H1 (cell line): ENCODE data around the gene SCART1. TPM values are rescaled to one million over a fixed set of nuclear protein-coding genes. Genes with fewer than 3 reads are reported as not detected.
"Not testable (repeated sequence)": the region's sequence is repeated elsewhere in the genome, so short reads cannot be mapped to it uniquely, and the experiment has no call there.

Source experiments
- CTCF ChIA-PET: fragments of 300-600 bp; sonication (Branson Sonifier 250); formaldehyde crosslinking; loops from one replicate; lab custom pipeline; 2021; ENCODE audit not compliant: partially characterized antibody; lab: Charles Lee
- POLR2A ChIA-PET: fragments of 300-600 bp; sonication (Branson Sonifier 250); formaldehyde crosslinking; loops from one replicate; lab custom pipeline; 2021; ENCODE audit warnings: inconsistent platforms; ENCODE audit not compliant: partially characterized antibody; lab: Charles Lee
- DNase-seq, 2 experiments: peaks; one replicate each; pipeline versions ENCODE4 v3.0.0 to v3.0.0-alpha.2; 2010 to 2022; ENCODE audit warnings: low spot score in 2 of 2, low read depth in 1 of 2, mixed read lengths in 1 of 2
- FAIRE-seq: peaks from 2 replicates; lab custom pipeline; 2011; peaks lifted over from hg19 to GRCh38; lab: Jason Lieb, UNC
- H2AFZ ChIP-seq: 2 replicates; pipeline ENCODE4 v1.8.1; 2012; ENCODE audit warnings: low read length, inconsistent platforms
- H2AK5ac ChIP-seq: 2 replicates; pipeline ENCODE4 v1.6.1; 2013; ENCODE audit warnings: low read depth, low read length
- H2BK120ac ChIP-seq: replicated peaks from 2 replicates; pipeline ENCODE3; 2013; ENCODE audit warnings: low read depth, low read length, inconsistent platforms
- H2BK12ac ChIP-seq: 2 replicates; pipeline ENCODE4 v1.6.1; 2013; ENCODE audit warnings: low read depth, low read length
- H2BK15ac ChIP-seq: 2 replicates; pipeline ENCODE4 v1.6.1; 2013; ENCODE audit warnings: low read length
- H2BK20ac ChIP-seq: 2 replicates; pipeline ENCODE4 v1.6.1; 2013; ENCODE audit warnings: low read length
- H2BK5ac ChIP-seq: 2 replicates; pipeline ENCODE4 v1.6.1; 2013; ENCODE audit warnings: low read depth, low read length
- H3K14ac ChIP-seq: 2 replicates; pipeline ENCODE4 v1.6.1; 2013; ENCODE audit warnings: inconsistent platforms; ENCODE audit not compliant: insufficient read length
- H3K18ac ChIP-seq: 2 replicates; pipeline ENCODE4 v1.6.1; 2013; ENCODE audit warnings: low read length; ENCODE audit errors: extremely low read depth
- H3K23ac ChIP-seq: 2 replicates; pipeline ENCODE4 v1.6.1; 2013; ENCODE audit warnings: inconsistent platforms; ENCODE audit not compliant: insufficient read length
- H3K23me2 ChIP-seq: 2 replicates; pipeline ENCODE4 v1.6.1; 2013; ENCODE audit warnings: low read depth, low read length
- H3K27ac ChIP-seq: 2 replicates; pipeline ENCODE4 v1.6.1; 2011; ENCODE audit warnings: low read depth, low read length, inconsistent platforms
- H3K27me3 ChIP-seq, 4 experiments: replicated peaks in 1 of 4; 1 replicate in 1 of 4; 2 replicates in 3 of 4; pipeline versions ENCODE4 v1.6.1 to v1.8.1; 2011 to 2013; ENCODE audit warnings: low read length in 3 of 4, mild to moderate bottlenecking in 3 of 4, inconsistent platforms in 2 of 4, mixed read lengths in 2 of 4, moderate library complexity in 1 of 4; ENCODE audit not compliant: control insufficient read depth in 3 of 4, insufficient read depth in 3 of 4; ENCODE audit errors: extremely low read depth in 1 of 4
- H3K36me3 ChIP-seq, 4 experiments: 2 replicates each; pipeline versions ENCODE4 v1.6.1 to v1.8.1; 2011 to 2013; ENCODE audit warnings: mild to moderate bottlenecking in 4 of 4, low read length in 3 of 4, moderate library complexity in 2 of 4, control low read depth in 1 of 4, inconsistent platforms in 1 of 4; ENCODE audit not compliant: insufficient read depth in 4 of 4, control insufficient read depth in 2 of 4
- H3K4ac ChIP-seq: replicated peaks from 2 replicates; pipeline ENCODE3; 2013; ENCODE audit warnings: low read length, low read depth, mixed read lengths, inconsistent platforms; ENCODE audit not compliant: insufficient read length
- H3K4me1 ChIP-seq, 4 experiments: replicated peaks in 1 of 4; 1 replicate in 1 of 4; 2 replicates in 3 of 4; pipeline versions ENCODE4 v1.6.1 to v1.8.1; 2011 to 2013; ENCODE audit warnings: low read length in 3 of 4, inconsistent platforms in 2 of 4, mixed read lengths in 1 of 4; ENCODE audit not compliant: insufficient read depth in 4 of 4, control insufficient read depth in 3 of 4
- H3K4me2 ChIP-seq, 2 experiments: 2 replicates each; pipeline versions ENCODE4 v1.6.1 to v1.8.1; 2011 to 2013; ENCODE audit warnings: low read depth in 2 of 2, low read length in 2 of 2, control low read depth in 1 of 2, inconsistent platforms in 1 of 2, mild to moderate bottlenecking in 1 of 2; ENCODE audit not compliant: insufficient read depth in 1 of 2
- H3K4me3 ChIP-seq, 4 experiments: fragments of 200-600, 300-600 bp in 1 of 4; sonication (generic), shearing (Covaris generic), sonication (Bioruptor Twin) in 1 of 4; 2 replicates each; pipeline versions ENCODE4 v1.5.1 to v1.8.1; 2011 to 2016; ENCODE audit warnings: low read length in 4 of 4, low read depth in 3 of 4, control low read depth in 2 of 4, inconsistent platforms in 2 of 4, mild to moderate bottlenecking in 2 of 4, mixed read lengths in 1 of 4, moderate library complexity in 1 of 4; ENCODE audit not compliant: insufficient read depth in 2 of 4; ENCODE audit errors: extremely low read depth in 1 of 4
- H3K56ac ChIP-seq: replicated peaks from 2 replicates; pipeline ENCODE3; 2013; ENCODE audit warnings: low read depth, mild to moderate bottlenecking, mixed read lengths, low read length, inconsistent platforms; ENCODE audit not compliant: insufficient read length
- H3K79me1 ChIP-seq: 2 replicates; pipeline ENCODE4 v1.6.1; 2013; ENCODE audit warnings: low read depth, low read length, control low read depth
- H3K79me2 ChIP-seq, 2 experiments: 2 replicates each; pipeline versions ENCODE4 v1.6.1 to v1.8.1; 2012 to 2013; ENCODE audit warnings: low read length in 2 of 2, mild to moderate bottlenecking in 2 of 2, inconsistent platforms in 1 of 2; ENCODE audit not compliant: insufficient read depth in 2 of 2, control insufficient read depth in 1 of 2
- H3K9ac ChIP-seq, 4 experiments: replicated peaks in 1 of 4; 1 replicate in 1 of 4; 2 replicates in 3 of 4; pipeline versions ENCODE4 v1.6.1 to v1.8.1; 2011 to 2013; ENCODE audit warnings: low read depth in 3 of 4, low read length in 3 of 4, control low read depth in 2 of 4, mild to moderate bottlenecking in 2 of 4, moderate library complexity in 2 of 4, inconsistent platforms in 1 of 4; ENCODE audit errors: extremely low read depth in 1 of 4
- H3K9me3 ChIP-seq, 2 experiments: 2 replicates each; pipeline versions ENCODE4 v1.6.1 to v1.8.1; 2012 to 2013; ENCODE audit warnings: mild to moderate bottlenecking in 2 of 2, moderate library complexity in 2 of 2, control low read depth in 1 of 2, inconsistent platforms in 1 of 2, low read depth in 1 of 2, low read length in 1 of 2, mixed read lengths in 1 of 2; ENCODE audit not compliant: insufficient read depth in 2 of 2
- H4K20me1 ChIP-seq, 2 experiments: replicated peaks in 1 of 2; 2 replicates each; pipeline versions ENCODE3 to v1.8.1; 2011 to 2013; ENCODE audit warnings: inconsistent platforms in 2 of 2, low read length in 2 of 2, mild to moderate bottlenecking in 1 of 2; ENCODE audit not compliant: insufficient read depth in 2 of 2, control insufficient read depth in 1 of 2
- H4K5ac ChIP-seq: 2 replicates; pipeline ENCODE4 v1.6.1; 2013; ENCODE audit warnings: low read length, low read depth, mixed read lengths, inconsistent platforms; ENCODE audit not compliant: insufficient read length
- H4K8ac ChIP-seq: 2 replicates; pipeline ENCODE4 v1.8.0; 2013; ENCODE audit warnings: mild to moderate bottlenecking, moderate library complexity, low read length, inconsistent platforms; ENCODE audit not compliant: insufficient read depth; ENCODE audit errors: extremely low read depth
- H4K91ac ChIP-seq: replicated peaks from 2 replicates; pipeline ENCODE3; 2013; ENCODE audit warnings: low read length, mixed read lengths, inconsistent platforms; ENCODE audit not compliant: insufficient read length
- WGBS, 2 experiments: shearing (Covaris generic) in 1 of 2; methylation state at CpG; one replicate each; pipeline versions ENCODE4 v1.1.6 to v1.1.7; 2013 to 2015; ENCODE audit warnings: low lambda C conversion rate in 2 of 2, mixed read lengths in 2 of 2, inconsistent platforms in 1 of 2, low coverage in 1 of 2, missing lambda C conversion rate in 1 of 2; ENCODE audit not compliant: insufficient replicate concordance in 2 of 2, insufficient coverage in 1 of 2, insufficient read length in 1 of 2; ENCODE audit errors: extremely low coverage in 1 of 2, missing lambda C conversion rate in 1 of 2; 5-methylcytosine and 5-hydroxymethylcytosine counted together
- polyA plus RNA-seq, 7 experiments: library from polyadenylated mRNA; depleted of rRNA in 3 of 7; stranded (reverse) in 5 of 7; unstranded in 2 of 7; fragments of >200 nt in 5 of 7; fragments of 200-250 nt in 2 of 7; gene quantifications; 1 replicate in 5 of 7; 2 replicates in 1 of 7; 4 replicates in 1 of 7; pipeline versions ENCODE4 v1.2.1 to v1.2.3, GENCODE V29; 2011 to 2013; ENCODE audit warnings: missing spikeins in 2 of 7, mixed read lengths in 2 of 7
- total RNA-seq: library from RNA; stranded (reverse); fragmentation: NEBNext Ultra II Directional; extraction: Animal tissue kit (Norgen Biotek cat#: 25700); gene quantifications from 2 replicates; pipeline ENCODE4 v1.2.1, GENCODE V29; 2021

SCART1 gene
- total and polyA plus RNA-seq, 2 of the 8 experiments (the other 6 are each of a cell fraction or from before 2014, with no cell fraction given) = 0.14 to 0.19 TPM

- H3K79me1 ChIP-seq, H2BK5ac ChIP-seq, H2BK120ac ChIP-seq, H2AK5ac ChIP-seq, H2BK12ac ChIP-seq, H3K14ac ChIP-seq, H3K56ac ChIP-seq, POLR2A ChIA-PET, H2BK20ac ChIP-seq, H3K4me3 ChIP-seq, CTCF ChIA-PET, H3K9ac ChIP-seq, H2AFZ ChIP-seq, H3K9me3 ChIP-seq, H3K27me3 ChIP-seq, H3K27ac ChIP-seq, H2BK15ac ChIP-seq, H3K79me2 ChIP-seq, H3K36me3 ChIP-seq, H3K4ac ChIP-seq, H3K18ac ChIP-seq, H4K8ac ChIP-seq, H4K91ac ChIP-seq, H3K4me1 ChIP-seq, FAIRE-seq, DNase-seq, H3K23ac ChIP-seq, H3K23me2 ChIP-seq, H4K5ac ChIP-seq: not testable (repeated sequence)
- WGBS, 2 experiments = no CpG with 5 or more reads among the region's 46 CpGs
- H3K4me2 ChIP-seq = peak overlapping the region in 1 of 2 experiments; percentile 35; a peak in 1 of 4 replicates
- H4K20me1 ChIP-seq = peaks cover 5 to 19% of the 10 kb centered on the region in 2 experiments
Observed at GRCh38 chr10:133424102-133424501, 29.6 kb upstream of the SCART1 start.

GRCh38 chr10:133424601-133425000 lies 29.1 kb upstream of the SCART1 start, which contains the start of gene SPRN:
Gene SPRN (minus strand): TSS chr10:133424625. CDS start chr10:133423681, 944 bp downstream.
- H4K8ac ChIP-seq, H3K9ac ChIP-seq, H3K23me2 ChIP-seq, H2AFZ ChIP-seq, H4K91ac ChIP-seq, H3K79me1 ChIP-seq, POLR2A ChIA-PET, H4K5ac ChIP-seq, H3K4me1 ChIP-seq, FAIRE-seq, H2BK12ac ChIP-seq, H3K18ac ChIP-seq, H2BK120ac ChIP-seq, H3K79me2 ChIP-seq, H3K14ac ChIP-seq, H3K9me3 ChIP-seq, H3K27me3 ChIP-seq, H3K27ac ChIP-seq, H2AK5ac ChIP-seq, H3K36me3 ChIP-seq, H3K4ac ChIP-seq, H2BK5ac ChIP-seq, DNase-seq, H2BK20ac ChIP-seq, H3K56ac ChIP-seq, CTCF ChIA-PET, H3K23ac ChIP-seq, H2BK15ac ChIP-seq: not testable (repeated sequence)
- no CpG with 5 or more reads among the region's 37 CpGs for WGBS, 2 experiments
- H4K20me1 ChIP-seq = peaks cover 5 to 16% of the 10 kb centered on the region in 2 experiments
- peak within 1 kb of the TSS in 1 of 4 experiments; percentile 49; a peak in 3 of 8 replicates for H3K4me3 ChIP-seq
- H3K4me2 ChIP-seq = peak within 1 kb of the TSS; percentile 35 to 65
